Liver (tissue), 9 donors: Measurements from ENCODE around the gene SH3PXD2A. TPM values are rescaled to one million over a fixed set of nuclear protein-coding genes. Genes with fewer than 3 reads are reported as not detected.

Experiments used
- DNase-seq: peaks from one replicate; pipeline ENCODE4 v3.0.0-alpha.2; 2017; ENCODE audit warnings: low spot score
- H3K27ac ChIP-seq, 2 donors: one replicate each; pipeline ENCODE4 v1.7.0; 2013; ENCODE audit warnings: inconsistent platforms in 2 of 2, low read length in 2 of 2, control low read depth in 1 of 2, low read depth in 1 of 2, mild to moderate bottlenecking in 1 of 2
- H3K27me3 ChIP-seq, 4 donors: one replicate each; pipeline versions ENCODE4 v1.6.1 to v1.7.0; 2013; ENCODE audit warnings: low read length in 3 of 4, inconsistent platforms in 1 of 4, mild to moderate bottlenecking in 1 of 4, moderate library complexity in 1 of 4; ENCODE audit not compliant: control insufficient read depth in 4 of 4, insufficient read depth in 4 of 4
- H3K36me3 ChIP-seq, 4 donors: one replicate each; pipeline versions ENCODE4 v1.6.1 to v1.7.0; 2013; ENCODE audit warnings: low read length in 3 of 4, mild to moderate bottlenecking in 3 of 4, low read depth in 1 of 4, moderate library complexity in 1 of 4; ENCODE audit not compliant: control insufficient read depth in 4 of 4, insufficient read depth in 3 of 4
- H3K4me1 ChIP-seq, 4 donors: one replicate each; pipeline versions ENCODE4 v1.6.1 to v1.7.0; 2013; ENCODE audit warnings: low read length in 3 of 4, mild to moderate bottlenecking in 3 of 4, moderate library complexity in 1 of 4; ENCODE audit not compliant: control insufficient read depth in 4 of 4, insufficient read depth in 4 of 4
- H3K4me3 ChIP-seq, 3 donors: one replicate each; pipeline versions ENCODE4 v1.6.1 to v1.7.0; 2013; ENCODE audit warnings: low read length in 3 of 3, control low read depth in 1 of 3, low read depth in 1 of 3, mild to moderate bottlenecking in 1 of 3
- H3K9ac ChIP-seq, 2 donors: one replicate each; pipeline ENCODE4 v1.7.0; 2013; ENCODE audit warnings: low read length in 2 of 2, mild to moderate bottlenecking in 2 of 2, moderate library complexity in 2 of 2, control low read depth in 1 of 2, low read depth in 1 of 2
- H3K9me3 ChIP-seq, 4 donors: one replicate each; pipeline versions ENCODE4 v1.6.1 to v1.7.0; 2013; ENCODE audit warnings: low read length in 3 of 4; ENCODE audit not compliant: control insufficient read depth in 4 of 4
- CTCF ChIP-seq: fragments of 150-350 bp; IDR thresholded peaks from 2 replicates; pipeline ENCODE4 v1.5.1; 2017; ENCODE audit warnings: improper control_type of control experiment, low read depth, low read length; ENCODE audit not compliant: missing input control
- FOXA1 ChIP-seq: IDR thresholded peaks from 2 replicates; pipeline ENCODE4 v1.6.1; 2016; ENCODE audit warnings: antibody characterized with exemption
- FOXA2 ChIP-seq: IDR thresholded peaks from 2 replicates; pipeline ENCODE4 v1.6.1; 2016; ENCODE audit warnings: antibody characterized with exemption
- GABPA ChIP-seq, 2 donors: IDR thresholded peaks in 1 of 2; conservative IDR thresholded peaks in 1 of 2; 2 replicates each; pipeline ENCODE4 v1.6.1; 2016; ENCODE audit warnings: antibody characterized with exemption in 2 of 2, mild to moderate bottlenecking in 1 of 2, moderate library complexity in 1 of 2
- HNF4A ChIP-seq, 2 donors: conservative IDR thresholded peaks; 2 replicates each; pipeline ENCODE4 v1.6.1; 2016; ENCODE audit warnings: antibody characterized with exemption in 2 of 2, mild to moderate bottlenecking in 2 of 2
- HNF4G ChIP-seq: IDR thresholded peaks from 2 replicates; pipeline ENCODE4 v1.6.1; 2016; ENCODE audit warnings: antibody characterized with exemption
- JUND ChIP-seq, 2 donors: IDR thresholded peaks; 2 replicates each; pipeline ENCODE4 v1.6.1; 2016; ENCODE audit warnings: antibody characterized with exemption in 2 of 2
- NR2F2 ChIP-seq: IDR thresholded peaks from 2 replicates; pipeline ENCODE4 v1.6.1; 2016; ENCODE audit warnings: antibody characterized with exemption
- RAD21 ChIP-seq, 2 donors: IDR thresholded peaks; 2 replicates each; pipeline ENCODE4 v1.6.1; 2016; ENCODE audit warnings: antibody characterized with exemption in 2 of 2, mild to moderate bottlenecking in 2 of 2
- RXRA ChIP-seq, 2 donors: IDR thresholded peaks; 2 replicates each; pipeline ENCODE4 v1.6.1; 2017 to 2018; ENCODE audit warnings: antibody characterized with exemption in 2 of 2, mild to moderate bottlenecking in 1 of 2
- SP1 ChIP-seq: IDR thresholded peaks from 2 replicates; pipeline ENCODE4 v1.6.1; 2018; ENCODE audit warnings: antibody characterized with exemption, mild to moderate bottlenecking
- TAF1 ChIP-seq: conservative IDR thresholded peaks from 2 replicates; pipeline ENCODE4 v1.6.1; 2016; ENCODE audit warnings: antibody characterized with exemption, mild to moderate bottlenecking
- YY1 ChIP-seq: IDR thresholded peaks from 2 replicates; pipeline ENCODE4 v1.6.1; 2016; ENCODE audit warnings: antibody characterized with exemption, mild to moderate bottlenecking
- ZBTB33 ChIP-seq: IDR thresholded peaks from 2 replicates; pipeline ENCODE4 v1.6.1; 2016; ENCODE audit warnings: antibody characterized with exemption
- WGBS: extraction: QIAGEN DNeasy Blood & Tissue Kit; methylation state at CpG from one replicate; pipeline ENCODE4 v1.1.7; 2013; 5-methylcytosine and 5-hydroxymethylcytosine counted together
- polyA plus RNA-seq, 2 donors: library from polyadenylated mRNA; stranded (reverse) in 1 of 2; unstranded in 1 of 2; fragments of 200-250 nt in 1 of 2; fragments of >200 nt in 1 of 2; fragmentation: Nextera tagmentation in 1 of 2; extraction: Ambion mirVana in 1 of 2; gene quantifications; one replicate each; pipeline versions ENCODE4 v1.2.1 to v1.2.3, GENCODE V29; 2013 to 2015
- total RNA-seq, 2 donors: library from RNA; depleted of rRNA; stranded (reverse); fragments of >200 nt; gene quantifications; one replicate each; pipeline ENCODE4 v1.2.3, GENCODE V29; 2014
- TF ChIP-seq, protein P1 (sequence below): IDR thresholded peaks from 2 replicates; pipeline ENCODE4 v1.6.1; 2016; ENCODE audit warnings: antibody characterized with exemption, mild to moderate bottlenecking
- TF ChIP-seq, protein P2 (sequence below): IDR thresholded peaks from 2 replicates; pipeline ENCODE4 v1.6.1; 2016; ENCODE audit warnings: antibody characterized with exemption
- donor health status: healthy.
- donor health status: healthy.
- donor health status: healthy.
- donor health status: healthy.
- donor health status: healthy.

Gene SH3PXD2A
- total and polyA plus RNA-seq, 4 donors = 0.82 to 5.5 (median 3.9) TPM

DNA sequence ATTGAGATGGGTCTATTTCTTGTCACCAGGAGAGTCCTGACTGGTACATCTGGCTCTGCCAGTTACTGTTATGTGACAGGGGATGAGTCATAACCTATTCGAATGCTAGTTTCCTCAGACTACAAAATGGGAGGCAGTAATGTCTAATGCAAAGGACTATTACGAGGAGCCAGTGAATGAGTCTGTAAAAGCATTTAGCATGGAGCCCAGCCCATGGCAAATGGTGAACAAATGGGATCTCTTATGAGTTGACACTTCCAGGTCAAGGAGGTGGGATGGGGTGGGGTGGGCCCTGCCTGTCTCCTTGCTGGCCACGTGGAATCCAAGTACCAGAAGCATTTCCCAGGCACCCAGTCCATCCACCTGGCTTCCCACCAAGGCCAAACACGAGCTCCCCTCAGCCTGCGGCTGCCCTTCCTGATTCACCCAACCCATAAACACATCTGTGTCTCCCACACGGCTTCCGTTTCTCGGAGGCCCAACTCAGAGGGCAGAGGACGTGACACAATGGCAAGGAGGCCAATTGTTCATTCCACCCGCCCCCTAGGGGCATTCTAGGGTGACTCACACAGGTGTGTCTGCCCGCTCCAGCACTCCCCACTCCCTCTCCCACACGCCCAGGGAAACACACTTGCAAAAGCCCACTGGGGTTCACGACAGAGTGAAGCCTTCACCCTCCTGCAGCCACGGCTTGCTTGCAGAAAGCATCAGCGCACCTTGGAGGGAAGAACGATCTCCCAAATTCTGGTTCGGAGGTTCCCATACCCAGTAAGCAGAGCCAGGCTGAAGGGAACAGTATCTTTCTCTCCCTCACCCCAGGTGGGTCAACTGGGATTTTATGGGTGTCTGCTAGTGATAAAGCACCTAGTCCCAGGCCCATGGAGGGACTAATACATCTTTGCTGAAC, 109.8 kb downstream of the SH3PXD2A start:
- Histone ChIP-seq H3K27me3 (no peaks in the 10 kb centered on the region), H3K9me3 (no peaks in the 10 kb centered on the region), H3K9ac (no peak overlapping the region), H3K4me1 (no peaks in the 10 kb centered on the region), H3K36me3 (no peaks in the 10 kb centered on the region), H3K27ac (no peak overlapping the region), H3K4me3 (no peak overlapping the region)
- 89% methylated on average over 17 of the region's 17 CpGs for WGBS
- TF ChIP-seq CTCF = no peak
- TF ChIP-seq GABPA (IDR thresholded peaks at IDR 0.05 in 1 of 2, conservative IDR thresholded peaks at IDR 0.05 in 1 of 2) = no peak
- TF ChIP-seq FOXA1 = no peak
- TF ChIP-seq NR2F2 = no peak
- no peak for TF ChIP-seq FOXA2
- TF ChIP-seq HNF4A (conservative IDR thresholded peaks at IDR 0.05) = no peak
- TF ChIP-seq ZBTB33 = no peak
- TF ChIP-seq JUND (IDR thresholded peaks at IDR 0.05) = no peak
- TF ChIP-seq SP1 = no peak
- TF ChIP-seq RAD21 (IDR thresholded peaks at IDR 0.05) = no peak
- TF ChIP-seq YY1 = no peak
- TF ChIP-seq, protein P1, sequence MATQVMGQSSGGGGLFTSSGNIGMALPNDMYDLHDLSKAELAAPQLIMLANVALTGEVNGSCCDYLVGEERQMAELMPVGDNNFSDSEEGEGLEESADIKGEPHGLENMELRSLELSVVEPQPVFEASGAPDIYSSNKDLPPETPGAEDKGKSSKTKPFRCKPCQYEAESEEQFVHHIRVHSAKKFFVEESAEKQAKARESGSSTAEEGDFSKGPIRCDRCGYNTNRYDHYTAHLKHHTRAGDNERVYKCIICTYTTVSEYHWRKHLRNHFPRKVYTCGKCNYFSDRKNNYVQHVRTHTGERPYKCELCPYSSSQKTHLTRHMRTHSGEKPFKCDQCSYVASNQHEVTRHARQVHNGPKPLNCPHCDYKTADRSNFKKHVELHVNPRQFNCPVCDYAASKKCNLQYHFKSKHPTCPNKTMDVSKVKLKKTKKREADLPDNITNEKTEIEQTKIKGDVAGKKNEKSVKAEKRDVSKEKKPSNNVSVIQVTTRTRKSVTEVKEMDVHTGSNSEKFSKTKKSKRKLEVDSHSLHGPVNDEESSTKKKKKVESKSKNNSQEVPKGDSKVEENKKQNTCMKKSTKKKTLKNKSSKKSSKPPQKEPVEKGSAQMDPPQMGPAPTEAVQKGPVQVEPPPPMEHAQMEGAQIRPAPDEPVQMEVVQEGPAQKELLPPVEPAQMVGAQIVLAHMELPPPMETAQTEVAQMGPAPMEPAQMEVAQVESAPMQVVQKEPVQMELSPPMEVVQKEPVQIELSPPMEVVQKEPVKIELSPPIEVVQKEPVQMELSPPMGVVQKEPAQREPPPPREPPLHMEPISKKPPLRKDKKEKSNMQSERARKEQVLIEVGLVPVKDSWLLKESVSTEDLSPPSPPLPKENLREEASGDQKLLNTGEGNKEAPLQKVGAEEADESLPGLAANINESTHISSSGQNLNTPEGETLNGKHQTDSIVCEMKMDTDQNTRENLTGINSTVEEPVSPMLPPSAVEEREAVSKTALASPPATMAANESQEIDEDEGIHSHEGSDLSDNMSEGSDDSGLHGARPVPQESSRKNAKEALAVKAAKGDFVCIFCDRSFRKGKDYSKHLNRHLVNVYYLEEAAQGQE = no peak
- TF ChIP-seq RXRA (IDR thresholded peaks at IDR 0.05) = no peak
- no peak for TF ChIP-seq TAF1
- no peak for DNase-seq

- Histone ChIP-seq H3K9ac (no peak overlapping the region), H3K36me3 (peaks cover 0 to under 1% (median 0%) of the 10 kb centered on the region in 4 donors), H3K27me3 (no peaks in the 10 kb centered on the region), H3K9me3 (no peaks in the 10 kb centered on the region), H3K27ac (no peak overlapping the region), H3K4me1 (no peaks in the 10 kb centered on the region), H3K4me3 (no peak overlapping the region)
- WGBS = 95% methylated on average over 6 of the region's 6 CpGs
- DNase-seq = no peak
- TF ChIP-seq GABPA (IDR thresholded peaks at IDR 0.05 in 1 of 2, conservative IDR thresholded peaks at IDR 0.05 in 1 of 2) (no peak), FOXA1 (no peak), HNF4G (no peak), RXRA (IDR thresholded peaks at IDR 0.05) (no peak), CTCF (no peak), NR2F2 (no peak), YY1 (no peak), HNF4A (conservative IDR thresholded peaks at IDR 0.05) (no peak), JUND (IDR thresholded peaks at IDR 0.05) (no peak), FOXA2 (no peak), TAF1 (no peak)
- TF ChIP-seq, protein P1 = no peak
- TF ChIP-seq, protein P2, sequence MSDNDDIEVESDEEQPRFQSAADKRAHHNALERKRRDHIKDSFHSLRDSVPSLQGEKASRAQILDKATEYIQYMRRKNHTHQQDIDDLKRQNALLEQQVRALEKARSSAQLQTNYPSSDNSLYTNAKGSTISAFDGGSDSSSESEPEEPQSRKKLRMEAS = no peak
These were observed 112.6 kb downstream of the SH3PXD2A start for GRCh38 chr10:103742824-103743223.
